OCI-LY1 (cell line): Measurements from ENCODE around the gene CSNK1A1.

Source experiments
- H2AFZ ChIP-seq: fragments of 200-600 bp; sonication (generic), shearing (Covaris generic); 2 replicates; pipeline ENCODE4 v1.6.0; 2014; ENCODE audit warnings: antibody characterized with exemption, mild to moderate bottlenecking, low read length
- H3F3A ChIP-seq: fragments of 200-600 bp; sonication (generic), shearing (Covaris generic); 2 replicates; pipeline ENCODE4 v1.6.0; 2014; ENCODE audit warnings: mild to moderate bottlenecking, antibody characterized with exemption, low read length, moderate library complexity; ENCODE audit not compliant: insufficient read depth
- H3K27ac ChIP-seq: fragments of 200-600 bp; sonication (generic); 2 replicates; pipeline ENCODE4 v1.5.1; 2014; ENCODE audit warnings: low read length, mixed run types, mild to moderate bottlenecking, low read depth; ENCODE audit not compliant: poor library complexity, severe bottlenecking
- H3K27me3 ChIP-seq: fragments of 200-600 bp; sonication (generic); 2 replicates; pipeline ENCODE4 v1.6.0; 2014; ENCODE audit warnings: antibody characterized with exemption, mild to moderate bottlenecking, low read length, moderate library complexity; ENCODE audit not compliant: insufficient read depth
- H3K36me3 ChIP-seq: fragments of 200-600 bp; sonication (generic); 2 replicates; pipeline ENCODE4 v1.6.1; 2014; ENCODE audit warnings: mild to moderate bottlenecking, antibody characterized with exemption, low read length, moderate library complexity, mixed read lengths; ENCODE audit not compliant: insufficient read depth
- H3K4me1 ChIP-seq: fragments of 200-600 bp; sonication (generic); 2 replicates; pipeline ENCODE4 v1.5.1; 2014; ENCODE audit warnings: mild to moderate bottlenecking, low read length, moderate library complexity; ENCODE audit not compliant: insufficient read depth, severe bottlenecking
- H3K4me2 ChIP-seq: fragments of 200-600 bp; sonication (generic), shearing (Covaris generic); 2 replicates; pipeline ENCODE4 v1.6.1; 2014; ENCODE audit warnings: low read length
- H3K4me3 ChIP-seq: fragments of 200-600 bp; sonication (generic); 2 replicates; pipeline ENCODE4 v1.5.1; 2014; ENCODE audit warnings: low read length, low read depth, mild to moderate bottlenecking, mixed read lengths; ENCODE audit not compliant: poor library complexity, severe bottlenecking
- H3K79me2 ChIP-seq: fragments of 200-600 bp; shearing (Covaris generic); 2 replicates; pipeline ENCODE4 v1.6.1; 2016; ENCODE audit warnings: mixed run types, low read length, mixed read lengths; ENCODE audit not compliant: insufficient read depth
- H3K9ac ChIP-seq: fragments of 200-600 bp; sonication (generic), shearing (Covaris generic); 2 replicates; pipeline ENCODE4 v1.6.1; 2014; ENCODE audit warnings: mild to moderate bottlenecking, low read length, mixed read lengths
- H3K9me2 ChIP-seq: fragments of 200-600 bp; sonication (generic), shearing (Covaris generic); 2 replicates; pipeline ENCODE4 v1.6.1; 2014; ENCODE audit warnings: low read depth, mild to moderate bottlenecking, low read length, mixed read lengths
- H3K9me3 ChIP-seq: fragments of 200-600 bp; shearing (Covaris generic); 2 replicates; pipeline ENCODE4 v1.6.1; 2014; ENCODE audit warnings: low read length, mixed read lengths
- H4K20me1 ChIP-seq: fragments of 200-600 bp; sonication (generic), shearing (Covaris generic); 2 replicates; pipeline ENCODE4 v1.6.0; 2016; ENCODE audit warnings: mild to moderate bottlenecking, low read length; ENCODE audit not compliant: insufficient read depth
- CTCF ChIP-seq: fragments of 200-600 bp; sonication (generic), shearing (Covaris generic); IDR thresholded peaks from 2 replicates; pipeline ENCODE4 v1.5.1; 2017; ENCODE audit warnings: mild to moderate bottlenecking, antibody characterized with exemption, low read length, moderate library complexity, mixed read lengths
- EZH2 ChIP-seq: fragments of 200-600 bp; sonication (generic), shearing (Covaris generic); IDR thresholded peaks from 2 replicates; pipeline ENCODE4 v1.8.0; 2017; ENCODE audit warnings: borderline replicate concordance, mixed run types, mild to moderate bottlenecking, antibody characterized with exemption, low read length, moderate library complexity, mixed read lengths

The CSNK1A1 gene

GRCh38 chr5:149586708-149587318, 35.6 kb upstream of the CSNK1A1 start:
- Histone ChIP-seq H3K9me3 (no peaks in the 10 kb centered on the region), H3K9me2 (no peaks in the 10 kb centered on the region), H3K79me2 (no peaks in the 10 kb centered on the region), H2AFZ (no peak overlapping the region), H3F3A (no peaks in the 10 kb centered on the region), H3K36me3 (no peaks in the 10 kb centered on the region), H3K27me3 (peaks cover 4% of the 10 kb centered on the region; the same call in 1 of the 2 replicates), H4K20me1 (no peaks in the 10 kb centered on the region), H3K4me2 (no peak overlapping the region), H3K9ac (no peak overlapping the region), H3K4me3 (no peak overlapping the region), H3K4me1 (no peaks in the 10 kb centered on the region), H3K27ac (no peak overlapping the region)
- TF ChIP-seq EZH2 (no peak), CTCF (no peak)

- no peak overlapping the region for H2AFZ ChIP-seq
- H3K4me1 ChIP-seq = peaks cover 6% of the 10 kb centered on the region
- no peaks in the 10 kb centered on the region for H3K36me3 ChIP-seq
- no peak overlapping the region for H3K4me3 ChIP-seq
- no peaks in the 10 kb centered on the region for H3F3A ChIP-seq
- TF ChIP-seq CTCF = no peak
- no peak for TF ChIP-seq EZH2
- no peaks in the 10 kb centered on the region for H3K9me3 ChIP-seq
- H3K9me2 ChIP-seq = no peaks in the 10 kb centered on the region
- no peak overlapping the region for H3K4me2 ChIP-seq
- H3K27me3 ChIP-seq = peaks cover 4% of the 10 kb centered on the region; the same call in 1 of the 2 replicates
- H3K9ac ChIP-seq = no peak overlapping the region
- H3K27ac ChIP-seq = no peak overlapping the region
- H3K79me2 ChIP-seq = no peaks in the 10 kb centered on the region
- no peaks in the 10 kb centered on the region for H4K20me1 ChIP-seq
These were observed 34.7 kb upstream of the CSNK1A1 start for GRCh38 chr5:149585910-149586309.

GRCh38 chr5:149584121-149584520, 32.9 kb upstream of the CSNK1A1 start:
- Histone ChIP-seq H3K9ac (no peak overlapping the region), H3K9me3 (no peaks in the 10 kb centered on the region), H3K4me2 (no peak overlapping the region), H3K27ac (no peak overlapping the region), H3K9me2 (no peaks in the 10 kb centered on the region), H2AFZ (no peak overlapping the region), H3K27me3 (peaks cover 4% of the 10 kb centered on the region; the same call in 1 of the 2 replicates), H3K79me2 (no peaks in the 10 kb centered on the region), H3K4me1 (peaks cover 9% of the 10 kb centered on the region), H4K20me1 (no peaks in the 10 kb centered on the region), H3F3A (no peaks in the 10 kb centered on the region), H3K4me3 (no peak overlapping the region), H3K36me3 (no peaks in the 10 kb centered on the region)
- no peak for TF ChIP-seq CTCF
- no peak for TF ChIP-seq EZH2
